GM10266 (cell line): ENCODE measurements around the gene RHCG.

Source experiments
- DNase-seq: peaks from one replicate; pipeline ENCODE4 v3.0.0; 2012; ENCODE audit errors: extremely low spot score
- CTCF ChIP-seq: IDR thresholded peaks from 2 replicates; pipeline ENCODE4 v1.5.1; 2012; ENCODE audit warnings: mild to moderate bottlenecking, low read depth; ENCODE audit not compliant: control insufficient read depth, insufficient read depth; ENCODE audit errors: missing control alignments

Gene RHCG

GRCh38 chr15:89530976-89531375, 34.6 kb upstream of the RHCG start:
- TF ChIP-seq CTCF, result no peak

GRCh38 chr15:89528757-89529352, 32.5 kb upstream of the RHCG start:
- DNase-seq, result no peak
- no peak for TF ChIP-seq CTCF

More at GRCh38 chr15:89530976-89531375, 34.6 kb upstream of the RHCG start:
- DNase-seq, result no peak

DNA sequence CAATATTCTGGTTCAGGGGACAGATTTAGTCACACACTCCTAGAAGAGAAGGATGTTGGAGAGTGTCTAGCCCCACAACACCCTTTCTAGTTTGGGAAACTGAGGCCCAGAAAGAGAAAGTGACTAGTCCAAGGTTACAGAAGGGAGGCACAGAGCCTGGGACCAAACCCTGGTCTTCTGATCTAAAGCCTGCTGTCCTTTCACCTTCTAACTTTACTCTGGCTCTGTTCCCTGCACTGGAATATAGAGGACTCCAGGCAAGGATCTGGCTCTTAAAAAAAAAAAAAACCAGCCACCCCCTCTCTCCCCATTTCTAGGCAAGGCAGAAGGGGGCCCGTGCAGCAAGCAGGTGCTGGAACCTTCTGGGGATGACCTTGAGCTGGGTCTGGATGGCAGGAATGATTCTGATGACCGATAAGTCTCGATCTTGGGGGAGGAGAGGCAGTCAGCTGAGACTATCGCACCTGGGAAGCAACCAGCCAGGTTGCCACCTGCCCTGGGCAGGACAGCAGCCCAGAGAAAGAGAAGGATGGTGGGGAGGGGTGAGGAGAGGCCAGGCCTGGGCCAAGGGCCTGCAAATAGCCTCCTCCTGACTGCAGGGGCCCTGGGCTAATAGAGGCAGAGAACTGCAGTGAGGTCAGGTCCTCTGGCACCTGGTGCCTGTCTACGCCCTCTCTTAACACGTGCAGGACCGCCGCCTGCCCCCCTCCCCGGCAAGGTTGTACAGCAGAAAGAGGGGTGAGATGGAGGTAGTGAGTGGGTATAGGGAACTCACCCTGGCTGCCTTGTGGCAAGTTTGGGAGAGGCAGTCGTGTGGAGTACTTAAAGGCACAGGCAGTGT, 30.4 kb upstream of the RHCG start:
- no peak for TF ChIP-seq CTCF
- DNase-seq, result no peak

DNA sequence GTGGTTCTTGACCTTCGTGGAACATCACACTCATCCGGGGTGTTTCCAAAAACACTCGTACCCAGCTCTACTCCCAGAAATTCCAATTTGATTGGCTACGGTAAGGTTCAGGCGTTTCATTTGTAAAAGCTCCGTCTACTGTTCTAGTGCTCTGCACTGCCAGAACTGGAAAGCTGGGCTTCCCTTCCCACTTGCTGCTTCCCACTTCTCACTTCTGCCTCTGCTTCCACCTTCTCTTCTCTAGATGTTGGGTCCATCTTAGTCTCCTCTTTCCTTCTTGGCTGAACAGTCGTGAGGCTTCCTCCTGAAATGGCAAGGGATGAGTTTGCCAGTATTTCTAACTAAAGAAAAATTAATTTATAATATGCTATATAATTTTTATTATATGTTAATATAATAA, 29.8 kb upstream of the RHCG start:
- no peak for TF ChIP-seq CTCF
- DNase-seq, result no peak

DNA sequence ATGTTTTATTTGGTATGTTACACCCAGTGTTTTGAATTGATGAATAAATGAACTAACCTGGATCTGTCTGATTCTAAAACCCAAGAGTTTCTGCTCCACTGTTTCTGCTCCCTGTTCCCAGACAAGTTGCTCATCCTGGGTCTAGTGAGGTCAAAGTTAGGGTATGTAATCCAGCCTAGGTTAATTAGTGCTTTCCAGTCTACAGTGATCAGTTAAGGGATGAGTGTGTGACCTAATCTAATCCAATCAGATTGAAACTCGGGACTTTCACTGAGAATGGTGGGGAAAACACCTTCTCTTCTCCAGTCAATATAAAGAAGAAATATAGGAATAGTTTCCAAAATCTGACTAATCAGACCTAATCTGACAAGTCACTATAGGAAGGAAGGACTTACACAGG, 27.8 kb upstream of the RHCG start:
- TF ChIP-seq CTCF, result no peak
- no peak for DNase-seq

DNA sequence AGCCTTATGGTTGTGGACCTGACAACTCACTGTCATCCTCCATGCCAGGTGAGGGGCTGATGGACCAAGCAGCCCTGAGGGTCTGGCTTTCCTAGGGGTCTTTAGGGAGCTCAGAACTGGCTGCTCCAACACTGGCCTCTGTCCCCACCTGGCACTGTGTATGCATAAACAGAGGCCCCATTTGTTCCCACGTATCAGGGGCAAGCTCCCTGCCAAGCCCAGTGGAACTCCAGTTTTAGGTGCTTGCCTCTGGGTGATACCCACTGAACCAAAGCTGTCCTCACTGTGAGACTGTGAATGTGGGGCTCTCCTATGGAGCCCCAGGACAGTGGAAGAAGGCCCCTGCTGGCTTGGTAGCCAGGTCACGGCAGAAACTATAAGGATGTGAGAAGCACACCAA, 26.7 kb upstream of the RHCG start:
- no peak for DNase-seq
- TF ChIP-seq CTCF, result no peak

GRCh38 chr15:89521605-89522004, 25.2 kb upstream of the RHCG start:
- no peak for DNase-seq
- no peak for TF ChIP-seq CTCF
